NCI-H2196 treated with DMSO at 0.1 percent for 48 hours (cell line): ENCODE measurements around the gene XPO6.

Experiments
- DNase-seq: peaks from one replicate; lab custom pipeline; 2025; ENCODE audit not compliant: unreplicated experiment; lab: John Stamatoyannopoulos, UW

Gene XPO6

GRCh38 chr16:28091656-28092055 is 120.1 kb downstream of the XPO6 start:
- DNase-seq, result no peak

GRCh38 chr16:28090646-28091377 is 121.0 kb downstream of the XPO6 start:
- DNase-seq, result no peak

GRCh38 chr16:28089992-28090365 is 121.8 kb downstream of the XPO6 start:
- DNase-seq, result no peak

GRCh38 chr16:28089205-28089991 is 122.4 kb downstream of the XPO6 start:
- DNase-seq, result no peak

GRCh38 chr16:28087675-28088300 is 124.0 kb downstream of the XPO6 start:
- DNase-seq, result no peak

GRCh38 chr16:28087140-28087660 is 124.6 kb downstream of the XPO6 start:
- DNase-seq, result no peak

GRCh38 chr16:28086186-28087139 is 125.3 kb downstream of the XPO6 start:
- no peak for DNase-seq

- DNase-seq, result no peak
Observed at GRCh38 chr16:28085389-28086171, 126.2 kb downstream of the XPO6 start.

GRCh38 chr16:28084209-28084608 is 127.6 kb downstream of the XPO6 start:
- no peak for DNase-seq

- no peak for DNase-seq
Observed at GRCh38 chr16:28082624-28083023, 129.1 kb downstream of the XPO6 start.

GRCh38 chr16:28081391-28081968 is 130.3 kb downstream of the XPO6 start:
- no peak for DNase-seq

- DNase-seq, result no peak
Observed at GRCh38 chr16:28078261-28078660, 133.5 kb downstream of the XPO6 start.

- no peak for DNase-seq
Observed at GRCh38 chr16:28073836-28074235, 137.9 kb downstream of the XPO6 start.

GRCh38 chr16:28072087-28072486 is 139.7 kb downstream of the XPO6 start:
- no peak for DNase-seq

GRCh38 chr16:28069971-28070794 is 141.6 kb downstream of the XPO6 start:
- DNase-seq, result no peak

- DNase-seq, result no peak
Observed at GRCh38 chr16:28068976-28069375, 142.8 kb downstream of the XPO6 start.

GRCh38 chr16:28067604-28068379 is 144.0 kb downstream of the XPO6 start:
- DNase-seq, result no peak

- no peak for DNase-seq
Observed at GRCh38 chr16:28064706-28065249, 147.0 kb downstream of the XPO6 start.
